ENCODE results near the gene FBLN5.

DNA sequence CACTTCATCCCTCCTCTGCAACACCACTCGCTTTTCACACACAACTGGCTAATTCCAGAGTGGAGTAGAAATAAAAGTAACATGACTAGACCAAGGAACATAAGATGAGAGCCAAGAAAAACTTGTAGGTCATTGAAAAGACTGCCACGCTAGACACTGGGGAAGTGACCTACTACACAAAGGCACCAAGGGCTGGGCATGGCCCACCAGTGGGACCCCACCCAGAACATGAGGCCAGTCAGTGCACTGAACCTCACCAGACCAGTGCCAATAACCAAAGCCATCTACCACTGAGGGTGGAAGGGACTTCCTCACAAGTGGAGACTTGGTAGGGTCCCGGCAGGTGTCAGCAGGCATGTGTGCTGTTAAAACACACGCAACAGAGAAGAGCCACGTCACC is 19.7 kb downstream of the FBLN5 start:
- TF ChIP-seq, protein P1, sequence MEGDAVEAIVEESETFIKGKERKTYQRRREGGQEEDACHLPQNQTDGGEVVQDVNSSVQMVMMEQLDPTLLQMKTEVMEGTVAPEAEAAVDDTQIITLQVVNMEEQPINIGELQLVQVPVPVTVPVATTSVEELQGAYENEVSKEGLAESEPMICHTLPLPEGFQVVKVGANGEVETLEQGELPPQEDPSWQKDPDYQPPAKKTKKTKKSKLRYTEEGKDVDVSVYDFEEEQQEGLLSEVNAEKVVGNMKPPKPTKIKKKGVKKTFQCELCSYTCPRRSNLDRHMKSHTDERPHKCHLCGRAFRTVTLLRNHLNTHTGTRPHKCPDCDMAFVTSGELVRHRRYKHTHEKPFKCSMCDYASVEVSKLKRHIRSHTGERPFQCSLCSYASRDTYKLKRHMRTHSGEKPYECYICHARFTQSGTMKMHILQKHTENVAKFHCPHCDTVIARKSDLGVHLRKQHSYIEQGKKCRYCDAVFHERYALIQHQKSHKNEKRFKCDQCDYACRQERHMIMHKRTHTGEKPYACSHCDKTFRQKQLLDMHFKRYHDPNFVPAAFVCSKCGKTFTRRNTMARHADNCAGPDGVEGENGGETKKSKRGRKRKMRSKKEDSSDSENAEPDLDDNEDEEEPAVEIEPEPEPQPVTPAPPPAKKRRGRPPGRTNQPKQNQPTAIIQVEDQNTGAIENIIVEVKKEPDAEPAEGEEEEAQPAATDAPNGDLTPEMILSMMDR (IDR thresholded peaks at IDR 0.05; ENCODE audit: low read depth, low read length): no peak
- TF ChIP-seq POLR2A (IDR thresholded peaks at IDR 0.05; ENCODE audit: extremely low read depth, insufficient read length) (no peak), MYC (IDR thresholded peaks at IDR 0.05; ENCODE audit: low read depth, low read length) (no peak)
- TF ChIP-seq, protein P2, sequence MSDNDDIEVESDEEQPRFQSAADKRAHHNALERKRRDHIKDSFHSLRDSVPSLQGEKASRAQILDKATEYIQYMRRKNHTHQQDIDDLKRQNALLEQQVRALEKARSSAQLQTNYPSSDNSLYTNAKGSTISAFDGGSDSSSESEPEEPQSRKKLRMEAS (IDR thresholded peaks at IDR 0.05; ENCODE audit: low read depth, low read length): no peak
